PFSK-1 (cell line): Measurements from ENCODE around the gene ACSL5.

Source experiments
- TAF1 ChIP-seq: IDR thresholded peaks from 2 replicates; pipeline ENCODE4 v1.6.1; 2012; ENCODE audit warnings: low read length, control low read depth, borderline replicate concordance; ENCODE audit not compliant: insufficient read depth
- TF ChIP-seq, protein P1 (sequence below), 2 experiments: IDR thresholded peaks; 2 replicates each; pipeline versions ENCODE4 v1.6.1 to v1.8.0; 2011 to 2012; ENCODE audit warnings: low read depth in 2 of 2, low read length in 2 of 2, control low read depth in 1 of 2, inconsistent platforms in 1 of 2, mild to moderate bottlenecking in 1 of 2, moderate library complexity in 1 of 2; ENCODE audit not compliant: insufficient read depth in 1 of 2

DNA sequence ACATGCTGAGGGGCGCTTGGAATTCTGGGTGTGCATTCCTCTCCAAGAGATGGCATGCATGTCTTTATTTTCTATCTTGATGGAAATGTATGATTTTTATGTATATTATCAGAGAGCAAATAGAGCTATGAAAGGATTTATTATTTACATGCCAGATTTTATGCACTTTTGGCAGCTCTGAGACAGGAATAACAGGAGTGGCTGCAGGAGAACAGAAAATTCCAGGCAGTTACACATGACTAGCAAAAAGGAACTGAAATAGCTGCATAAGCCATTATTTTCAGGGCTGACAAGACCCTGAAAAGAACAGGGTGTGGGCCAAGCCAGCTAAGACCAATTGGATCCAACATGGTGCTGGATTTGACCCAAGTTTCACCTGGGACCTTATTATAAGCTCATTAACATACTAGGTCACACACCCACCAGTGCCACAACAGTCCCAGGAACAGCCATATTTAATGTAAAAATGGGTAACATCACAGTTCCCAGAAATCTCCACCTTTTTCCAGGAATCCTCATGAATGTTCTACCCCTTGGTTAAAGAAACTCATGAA lies 43.2 kb upstream of the ACSL5 start:
- TF ChIP-seq, protein P1, sequence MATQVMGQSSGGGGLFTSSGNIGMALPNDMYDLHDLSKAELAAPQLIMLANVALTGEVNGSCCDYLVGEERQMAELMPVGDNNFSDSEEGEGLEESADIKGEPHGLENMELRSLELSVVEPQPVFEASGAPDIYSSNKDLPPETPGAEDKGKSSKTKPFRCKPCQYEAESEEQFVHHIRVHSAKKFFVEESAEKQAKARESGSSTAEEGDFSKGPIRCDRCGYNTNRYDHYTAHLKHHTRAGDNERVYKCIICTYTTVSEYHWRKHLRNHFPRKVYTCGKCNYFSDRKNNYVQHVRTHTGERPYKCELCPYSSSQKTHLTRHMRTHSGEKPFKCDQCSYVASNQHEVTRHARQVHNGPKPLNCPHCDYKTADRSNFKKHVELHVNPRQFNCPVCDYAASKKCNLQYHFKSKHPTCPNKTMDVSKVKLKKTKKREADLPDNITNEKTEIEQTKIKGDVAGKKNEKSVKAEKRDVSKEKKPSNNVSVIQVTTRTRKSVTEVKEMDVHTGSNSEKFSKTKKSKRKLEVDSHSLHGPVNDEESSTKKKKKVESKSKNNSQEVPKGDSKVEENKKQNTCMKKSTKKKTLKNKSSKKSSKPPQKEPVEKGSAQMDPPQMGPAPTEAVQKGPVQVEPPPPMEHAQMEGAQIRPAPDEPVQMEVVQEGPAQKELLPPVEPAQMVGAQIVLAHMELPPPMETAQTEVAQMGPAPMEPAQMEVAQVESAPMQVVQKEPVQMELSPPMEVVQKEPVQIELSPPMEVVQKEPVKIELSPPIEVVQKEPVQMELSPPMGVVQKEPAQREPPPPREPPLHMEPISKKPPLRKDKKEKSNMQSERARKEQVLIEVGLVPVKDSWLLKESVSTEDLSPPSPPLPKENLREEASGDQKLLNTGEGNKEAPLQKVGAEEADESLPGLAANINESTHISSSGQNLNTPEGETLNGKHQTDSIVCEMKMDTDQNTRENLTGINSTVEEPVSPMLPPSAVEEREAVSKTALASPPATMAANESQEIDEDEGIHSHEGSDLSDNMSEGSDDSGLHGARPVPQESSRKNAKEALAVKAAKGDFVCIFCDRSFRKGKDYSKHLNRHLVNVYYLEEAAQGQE (IDR thresholded peaks at IDR 0.05; ENCODE audit: insufficient read depth in 1 of 2, low read depth in 2 of 2, low read length in 2 of 2) = no peak
- TF ChIP-seq TAF1 = no peak
